Measurements from ENCODE around the gene CABP7.

The CABP7 gene

GRCh38 chr22:29722151-29722550 is 2.3 kb downstream of the CABP7 start:
- FAIRE-seq (no peak), DNase-seq (ENCODE audit: insufficient read length, low spot score) (no peak)

GRCh38 chr22:29722587-29722986 is 2.8 kb downstream of the CABP7 start:
- no peak for FAIRE-seq
- DNase-seq (ENCODE audit: insufficient read length, low spot score): no peak

GRCh38 chr22:29723766-29724165 is 4.0 kb downstream of the CABP7 start:
- no peak for FAIRE-seq

GRCh38 chr22:29724843-29725242 is 5.0 kb downstream of the CABP7 start:
- DNase-seq (ENCODE audit: insufficient read length, low spot score) (no peak), FAIRE-seq (no peak)

More at GRCh38 chr22:29723766-29724165, 4.0 kb downstream of the CABP7 start:
- no peak for DNase-seq (ENCODE audit: insufficient read length, low spot score)

- FAIRE-seq: no peak
Measured at GRCh38 chr22:29726106-29726505, 6.3 kb downstream of the CABP7 start.

GRCh38 chr22:29726512-29727130 is 6.8 kb downstream of the CABP7 start:
- no peak for DNase-seq (ENCODE audit: insufficient read length, low spot score)
- FAIRE-seq: no peak

More at GRCh38 chr22:29726106-29726505, 6.3 kb downstream of the CABP7 start:
- DNase-seq (ENCODE audit: insufficient read length, low spot score): no peak

- no peak for FAIRE-seq
- peak; percentile 54 for DNase-seq (ENCODE audit: insufficient read length, low spot score)
Measured at GRCh38 chr22:29727131-29727523, 7.3 kb downstream of the CABP7 start.

- DNase-seq (ENCODE audit: insufficient read length, low spot score): no peak
- no peak for FAIRE-seq
Measured at GRCh38 chr22:29729161-29729560, 9.4 kb downstream of the CABP7 start.

GRCh38 chr22:29731058-29731850 is 11.5 kb downstream of the CABP7 start:
- no peak for FAIRE-seq
- DNase-seq (ENCODE audit: insufficient read length, low spot score): no peak

GRCh38 chr22:29732883-29733282 is 13.1 kb downstream of the CABP7 start:
- FAIRE-seq (no peak), DNase-seq (ENCODE audit: insufficient read length, low spot score) (no peak)

GRCh38 chr22:29733362-29734201 is 13.8 kb downstream of the CABP7 start:
- DNase-seq (ENCODE audit: insufficient read length, low spot score): no peak
- FAIRE-seq: no peak

- FAIRE-seq (no peak), DNase-seq (ENCODE audit: insufficient read length, low spot score) (no peak)
Measured at GRCh38 chr22:29734406-29734805, 14.6 kb downstream of the CABP7 start.

GRCh38 chr22:29734838-29735237 is 15.0 kb downstream of the CABP7 start:
- DNase-seq (ENCODE audit: insufficient read length, low spot score): no peak
- no peak for FAIRE-seq

- no peak for DNase-seq (ENCODE audit: insufficient read length, low spot score)
- no peak for FAIRE-seq
Measured at GRCh38 chr22:29735416-29735815, 15.6 kb downstream of the CABP7 start.

- no peak for FAIRE-seq
Measured at GRCh38 chr22:29737251-29738117, 17.7 kb downstream of the CABP7 start.

GRCh38 chr22:29738118-29738815 is 18.5 kb downstream of the CABP7 start:
- DNase-seq (ENCODE audit: insufficient read length, low spot score) (no peak), FAIRE-seq (no peak)

More at GRCh38 chr22:29737251-29738117, 17.7 kb downstream of the CABP7 start:
- DNase-seq (ENCODE audit: insufficient read length, low spot score): no peak

GRCh38 chr22:29739346-29739875 is 19.6 kb downstream of the CABP7 start:
- FAIRE-seq: no peak
- no peak for DNase-seq (ENCODE audit: insufficient read length, low spot score)

- DNase-seq (ENCODE audit: insufficient read length, low spot score) (no peak), FAIRE-seq (no peak)
Measured at GRCh38 chr22:29740216-29740615, 20.4 kb downstream of the CABP7 start.

GRCh38 chr22:29741926-29742325 is 22.1 kb downstream of the CABP7 start:
- no peak for FAIRE-seq
- DNase-seq (ENCODE audit: insufficient read length, low spot score): no peak
